NCI-H82 treated with DMSO at 0.1 percent for 48 hours (cell line): ENCODE results near the gene TECR.

ENCODE experiments used
- DNase-seq: peaks from one replicate; lab custom pipeline; 2025; ENCODE audit not compliant: unreplicated experiment; lab: John Stamatoyannopoulos, UW

The TECR gene

DNA sequence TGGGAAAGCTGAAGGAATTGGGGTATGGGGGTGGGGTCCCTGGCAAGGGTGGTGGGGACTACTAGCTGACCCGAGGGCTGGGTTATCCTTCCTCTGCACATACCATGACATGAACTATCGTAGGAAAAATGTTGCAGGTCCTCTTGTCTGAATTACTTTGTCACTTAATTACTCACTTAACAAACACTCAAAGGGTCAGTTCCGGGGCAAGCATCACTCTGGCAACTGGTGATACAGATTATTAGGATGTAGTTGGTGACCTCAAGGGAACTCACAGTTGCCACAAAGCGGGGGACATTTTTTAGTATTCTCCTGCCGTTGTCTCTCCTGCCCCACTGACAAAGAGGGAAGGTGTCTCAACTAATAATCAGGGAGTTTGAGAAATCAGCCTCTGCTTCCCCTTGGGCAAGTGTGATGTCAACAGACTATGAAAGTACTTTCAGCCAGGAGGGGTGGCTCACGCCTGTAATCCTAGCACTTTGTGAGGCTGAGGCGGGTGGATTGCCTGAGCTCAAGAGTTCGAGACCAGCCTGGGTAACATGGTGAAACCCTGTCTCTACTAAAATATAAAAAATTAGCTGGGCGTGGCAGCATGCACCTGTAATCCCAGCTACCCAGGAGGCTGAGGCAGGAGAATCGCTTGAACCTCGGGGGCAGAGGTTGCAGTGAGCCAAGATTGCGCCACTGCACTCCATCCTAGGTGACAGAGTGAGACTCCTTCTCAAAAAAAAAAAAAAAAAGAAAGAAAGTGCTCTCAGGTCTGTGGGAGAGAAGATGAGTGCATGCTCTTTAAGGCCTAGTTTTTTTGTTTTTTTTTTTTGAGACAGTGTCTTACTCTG is 21.5 kb upstream of the TECR start:
- DNase-seq = no peak

DNA sequence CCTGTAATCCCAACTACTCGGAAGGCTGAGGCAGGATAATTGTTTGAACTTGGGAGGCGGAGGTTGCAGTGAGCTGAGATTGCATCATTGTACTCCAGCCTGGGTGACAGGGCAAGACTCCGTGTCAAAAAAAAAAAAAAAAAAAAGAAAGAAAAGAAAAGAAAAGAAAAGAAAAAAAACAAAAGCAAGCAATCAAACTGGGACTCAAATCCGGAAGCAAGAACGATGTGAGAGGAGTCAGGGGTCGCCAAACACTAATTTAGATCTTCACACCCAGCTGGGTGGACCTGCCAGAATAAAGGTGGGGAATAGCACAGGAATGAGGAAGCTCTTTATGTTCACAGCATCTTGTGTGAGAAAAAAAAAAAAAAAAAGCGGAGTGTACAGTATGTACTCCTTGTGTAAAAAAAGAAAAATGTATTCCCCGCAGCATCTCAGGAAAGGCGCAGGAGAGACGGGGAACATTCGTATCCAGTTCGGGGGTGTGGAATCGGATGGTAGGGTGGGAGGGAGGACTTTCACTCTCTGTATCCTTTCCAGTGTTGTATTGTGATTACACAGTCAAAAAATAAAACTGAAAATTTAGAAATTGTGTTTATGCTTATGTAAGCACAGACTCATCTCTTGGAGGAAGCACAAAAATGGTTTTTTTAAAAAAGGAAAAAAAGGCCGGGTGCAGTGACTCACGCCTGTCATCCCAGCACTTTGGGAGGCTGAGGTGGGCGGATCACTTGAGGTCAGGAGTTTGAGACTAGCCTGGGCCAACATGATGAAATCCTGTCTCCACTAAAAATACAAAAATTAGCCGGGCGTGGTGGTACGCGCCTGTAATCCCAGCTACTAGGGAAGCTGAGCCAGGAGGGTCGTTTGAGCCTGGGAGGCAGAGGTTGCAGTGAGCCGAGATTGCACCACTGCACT is 18.8 kb upstream of the TECR start:
- DNase-seq = no peak

DNA sequence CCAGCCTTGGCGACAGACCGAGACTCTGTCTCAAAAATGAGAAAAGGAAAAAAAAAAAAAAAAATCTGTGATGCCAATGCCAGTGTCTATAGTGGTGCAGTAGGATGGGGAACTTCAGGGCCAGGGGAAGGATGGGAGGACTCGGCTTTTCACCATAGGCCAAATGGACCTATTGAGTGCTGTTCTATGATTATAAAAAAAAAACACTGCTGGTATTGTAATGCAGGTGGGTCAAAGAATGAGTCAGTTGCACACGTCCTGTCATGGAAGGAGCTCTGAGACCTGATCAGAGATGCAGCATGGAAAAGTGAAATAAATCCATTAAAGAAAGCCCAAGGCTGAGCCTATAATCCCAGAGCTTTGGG is 18.2 kb upstream of the TECR start:
- DNase-seq = peak; percentile 28

DNA sequence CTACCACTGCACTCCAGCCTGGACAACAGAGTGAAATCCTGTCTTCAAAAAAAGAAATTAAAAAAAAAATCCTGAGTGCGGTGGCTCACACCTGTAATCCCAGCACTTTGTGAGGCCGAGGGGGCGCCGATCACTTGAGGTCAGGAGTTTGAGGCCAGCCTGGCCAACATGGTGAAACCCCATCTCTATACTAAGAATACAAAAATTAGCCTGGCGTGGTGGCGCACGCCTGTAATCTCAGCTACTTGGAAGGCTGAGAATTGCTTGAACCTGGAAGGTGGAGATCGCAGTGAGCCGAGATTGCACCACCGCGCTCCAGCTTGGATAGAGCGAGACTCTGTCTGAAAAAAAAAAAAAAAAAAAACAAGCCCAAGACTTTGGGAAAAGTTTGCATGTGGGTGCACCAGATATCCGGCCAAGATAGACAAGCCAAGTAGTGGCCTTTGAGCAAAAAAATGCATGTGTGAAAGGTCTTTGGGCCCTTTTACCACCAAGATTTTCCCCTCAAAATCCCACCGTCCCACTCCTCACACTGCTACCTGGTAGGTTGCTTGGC is 16.9 kb upstream of the TECR start:
- DNase-seq = no peak

DNA sequence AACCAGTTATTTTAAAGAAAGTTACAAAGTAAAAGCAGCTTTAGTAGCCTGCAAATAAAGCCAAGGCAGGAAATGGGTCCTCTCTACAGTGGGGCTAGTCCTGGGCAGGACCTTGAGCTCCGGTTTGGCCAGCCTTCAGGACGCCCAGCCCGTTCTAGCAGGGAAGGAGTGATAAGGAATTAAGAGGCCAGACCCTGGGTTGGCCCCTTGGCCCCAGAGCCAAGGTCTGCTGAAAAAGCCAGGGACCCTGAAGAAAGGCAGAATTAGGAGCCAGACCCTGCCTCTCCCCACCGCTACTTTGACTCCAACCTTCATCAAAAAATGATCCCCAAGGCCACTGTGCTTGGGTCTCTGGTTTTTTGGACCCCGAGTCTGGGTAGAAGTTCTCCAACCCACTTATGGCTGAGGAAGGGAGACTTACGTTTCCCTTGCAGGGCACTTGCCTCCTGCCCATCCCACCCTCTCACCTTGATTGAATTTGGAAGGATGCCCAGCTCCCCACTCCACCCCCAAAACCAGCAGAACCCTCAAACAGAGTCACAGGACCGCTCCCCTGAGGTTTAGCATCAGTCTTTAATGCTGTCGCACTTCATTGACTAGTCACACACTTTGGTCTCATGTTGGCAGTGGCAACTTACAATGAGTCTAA is 15.1 kb upstream of the TECR start:
- no peak for DNase-seq

DNA sequence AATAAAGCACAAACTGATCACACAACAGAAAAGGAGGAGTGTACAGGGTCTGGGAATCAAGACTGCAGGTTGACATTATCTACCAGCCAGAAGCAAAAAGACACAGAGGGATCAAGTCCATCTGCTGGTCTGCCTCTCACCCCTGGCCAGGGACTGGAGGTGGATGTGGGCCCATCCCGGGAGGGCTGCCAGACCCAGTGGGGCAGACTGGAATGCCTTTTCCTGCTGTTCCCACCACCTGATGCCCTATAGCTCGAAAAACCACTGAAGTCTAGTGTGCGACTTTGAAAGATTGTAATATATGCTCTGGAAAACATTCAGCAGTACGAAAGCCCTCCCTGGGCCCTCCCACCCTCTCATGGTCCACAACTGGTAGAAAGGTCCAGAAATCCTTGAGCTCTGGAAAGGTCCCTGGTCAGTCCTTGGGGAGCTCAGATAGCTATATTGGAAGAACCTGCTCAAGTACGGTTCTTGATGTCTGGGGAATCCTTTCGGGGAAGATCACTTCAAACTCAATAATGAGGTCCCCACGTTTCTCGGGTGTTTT is 13.8 kb upstream of the TECR start:
- DNase-seq = no peak

DNA sequence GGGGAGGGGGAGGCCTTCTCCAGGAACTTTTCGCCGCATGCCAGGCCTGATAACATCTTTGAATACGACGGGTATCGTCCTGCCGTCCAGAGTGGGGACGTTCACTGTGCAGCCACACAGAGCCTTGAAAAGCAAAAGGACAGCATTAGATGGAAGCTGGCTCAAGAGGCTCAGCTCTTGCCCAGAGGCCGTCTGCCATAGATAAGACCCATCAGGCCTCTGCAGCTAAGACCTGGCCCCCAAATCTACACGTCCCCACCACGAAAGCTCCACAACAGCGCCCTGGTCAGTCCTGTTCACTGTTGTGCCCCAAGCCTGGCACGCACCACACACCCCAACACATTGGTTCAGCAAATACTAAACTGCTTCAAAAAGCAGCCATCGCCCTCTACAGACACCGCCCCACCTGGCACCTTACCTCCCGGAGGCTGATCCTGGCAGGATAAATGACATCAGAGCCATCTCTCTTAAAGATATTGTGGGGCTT is 13.3 kb upstream of the TECR start:
- no peak for DNase-seq

DNA sequence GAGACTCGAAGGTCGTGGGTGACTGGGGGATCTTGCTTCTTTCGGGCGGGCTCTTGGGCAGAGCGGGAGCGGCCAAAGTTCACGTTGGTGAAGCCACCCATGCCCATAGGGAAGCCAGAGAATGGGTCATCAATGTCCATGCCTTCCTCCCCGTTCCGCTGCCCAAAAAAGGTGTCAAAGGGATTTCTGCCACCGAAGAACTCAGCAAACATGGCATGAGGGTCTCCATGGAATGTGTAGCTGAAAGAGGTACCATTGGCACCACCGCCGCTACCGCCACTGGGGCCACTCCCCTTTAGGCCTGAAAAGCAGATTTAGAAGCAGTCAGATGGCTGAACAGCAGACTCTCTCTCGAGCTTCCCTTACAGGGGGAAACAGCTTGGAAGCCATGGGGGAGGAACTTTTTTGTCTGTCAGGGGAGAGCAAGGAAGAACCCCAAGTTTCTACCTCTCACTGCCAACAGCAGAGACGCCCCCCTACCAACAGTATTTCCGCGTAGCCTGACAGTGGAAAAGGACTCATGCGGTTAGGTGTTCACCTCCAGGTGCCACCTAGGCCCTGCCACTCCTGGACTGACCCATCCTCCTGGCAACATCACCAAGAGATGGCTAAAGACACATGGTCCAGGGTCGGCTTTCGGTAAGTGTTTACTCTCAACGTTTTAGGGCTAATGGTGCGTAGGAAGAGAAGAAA is 12.5 kb upstream of the TECR start:
- DNase-seq = no peak

DNA sequence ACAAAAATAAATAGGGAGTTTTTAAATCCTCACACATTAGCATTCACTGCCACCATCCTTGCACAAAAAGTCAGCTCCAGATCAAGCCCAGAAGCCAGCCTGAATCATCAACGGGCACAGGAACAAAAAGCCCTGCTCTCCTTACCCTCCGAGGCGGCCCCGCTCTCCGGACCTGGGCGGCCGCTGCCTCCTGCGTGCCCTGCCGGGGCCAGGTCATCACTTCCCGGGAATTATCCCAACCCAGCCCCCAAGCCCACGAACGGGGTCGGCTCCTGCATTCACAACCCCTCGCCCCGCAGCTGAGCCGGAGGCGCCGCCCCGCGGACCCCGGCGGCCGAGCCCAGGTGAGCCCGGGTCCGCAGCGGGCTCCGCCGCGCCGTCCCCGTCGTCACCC is 12.0 kb upstream of the TECR start:
- no peak for DNase-seq

DNA sequence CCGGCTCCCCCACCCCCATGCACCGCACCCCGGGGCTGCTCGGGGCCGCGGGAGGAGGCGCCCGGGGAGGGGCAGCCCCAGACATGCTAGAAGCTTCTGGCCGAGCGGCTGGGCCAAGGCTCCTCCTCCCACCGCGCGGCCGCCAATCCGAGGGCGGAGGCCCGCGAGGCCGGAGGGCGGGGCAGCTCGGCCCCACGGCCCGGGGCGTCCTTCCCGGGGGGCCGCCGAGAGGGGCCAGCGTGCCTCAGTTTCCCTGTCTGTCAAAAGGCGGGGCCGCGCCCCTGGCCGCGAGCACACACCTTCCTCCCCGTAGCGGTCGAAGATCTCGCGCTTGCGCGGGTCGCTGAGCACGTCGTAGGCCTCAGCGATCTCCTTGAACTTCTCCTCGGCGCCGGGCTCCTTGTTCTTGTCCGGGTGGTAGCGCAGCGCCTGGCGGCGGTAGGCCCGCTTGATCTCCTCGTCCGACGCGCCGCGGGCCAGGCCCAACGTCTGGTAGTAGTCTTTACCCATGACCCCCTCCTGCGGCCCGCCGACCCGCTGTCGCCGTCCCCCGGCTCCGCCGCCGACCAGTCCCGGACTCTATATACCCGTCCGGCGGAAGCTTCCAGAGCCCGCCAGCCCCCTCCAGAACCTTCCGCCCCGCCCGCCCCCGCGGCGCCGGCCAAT is 11.4 kb upstream of the TECR start, which contains the start of gene DNAJB1:
DNAJB1 (minus strand) TSS at position 558 of the 666 bp plus-strand sequence; CDS start at position 510, 48 bp downstream.
- no peak for DNase-seq

DNA sequence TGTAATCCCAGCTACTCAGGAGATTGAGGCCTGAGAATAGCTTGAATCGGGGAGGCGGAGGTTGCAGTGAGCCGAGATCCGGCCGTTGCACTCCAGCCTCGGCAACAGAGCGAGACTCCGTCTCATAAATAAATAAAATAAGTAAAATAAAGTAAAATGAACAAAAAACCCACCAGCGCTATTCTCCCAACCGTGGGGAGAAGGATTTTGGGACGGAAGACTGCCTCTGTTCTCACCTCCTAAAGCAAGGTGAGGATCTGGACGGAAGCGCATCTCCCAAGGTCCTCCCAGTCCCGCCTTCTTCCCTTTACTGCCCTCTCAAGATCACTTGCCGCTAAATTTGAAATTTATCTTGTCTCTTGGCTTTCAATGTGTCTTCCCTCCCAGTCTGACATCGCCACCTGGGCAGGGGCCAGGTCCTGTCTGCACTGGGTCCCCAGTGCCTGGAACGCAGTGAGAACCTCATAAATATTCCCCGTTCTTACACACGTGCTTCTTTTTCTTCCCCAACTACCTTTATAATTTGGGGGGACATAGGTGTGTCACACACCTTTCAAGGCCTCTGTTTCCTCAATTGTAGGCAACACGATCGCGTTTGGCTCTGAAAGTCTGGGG is 10.0 kb upstream of the TECR start:
- DNase-seq = no peak

DNA sequence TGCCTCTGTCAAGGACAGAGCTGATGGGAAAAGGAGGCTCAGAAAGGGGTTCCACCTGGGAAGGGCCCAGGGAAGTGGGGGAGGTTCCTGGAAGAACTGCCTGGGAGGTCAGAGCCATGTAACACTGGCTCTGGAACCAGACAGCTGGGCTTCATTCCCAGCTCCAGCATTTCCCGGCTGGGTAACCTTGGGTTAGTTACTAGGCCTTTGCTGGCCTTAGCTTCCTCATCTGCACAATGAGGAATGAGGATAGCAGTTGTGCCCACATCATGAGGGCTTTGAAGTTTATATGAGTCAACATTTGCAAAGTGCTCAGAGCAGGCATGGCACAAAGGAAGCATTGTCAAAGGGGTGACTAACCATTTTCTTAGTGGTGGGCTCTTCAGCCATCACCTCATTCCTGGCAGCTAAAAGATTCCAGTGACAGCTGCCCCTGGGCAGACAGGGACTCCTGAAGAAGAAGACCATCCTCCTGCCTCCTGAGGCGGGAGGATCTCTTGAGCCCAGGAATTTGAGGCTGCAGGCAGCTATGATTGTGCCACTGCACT is 9.5 kb upstream of the TECR start:
- no peak for DNase-seq

DNA sequence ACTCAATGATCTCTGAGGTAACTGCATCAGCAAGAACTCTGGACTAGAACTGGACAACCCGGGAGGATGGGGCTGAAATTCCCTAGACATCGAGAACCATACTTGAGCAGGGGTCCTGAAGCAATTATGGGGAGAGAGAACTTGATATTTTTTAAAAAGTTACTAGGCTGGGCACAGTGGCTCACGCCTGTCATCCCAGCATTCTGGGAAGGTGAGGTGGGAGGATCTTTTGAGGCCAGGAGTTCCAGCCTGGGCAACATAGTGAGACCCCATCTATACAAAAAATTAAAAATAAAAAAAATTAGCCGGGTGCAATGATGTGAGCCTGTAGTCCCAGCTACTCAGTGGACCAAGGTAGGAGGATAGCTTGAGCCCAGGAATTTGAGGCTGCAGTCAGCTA is 8.9 kb upstream of the TECR start:
- DNase-seq = no peak

DNA sequence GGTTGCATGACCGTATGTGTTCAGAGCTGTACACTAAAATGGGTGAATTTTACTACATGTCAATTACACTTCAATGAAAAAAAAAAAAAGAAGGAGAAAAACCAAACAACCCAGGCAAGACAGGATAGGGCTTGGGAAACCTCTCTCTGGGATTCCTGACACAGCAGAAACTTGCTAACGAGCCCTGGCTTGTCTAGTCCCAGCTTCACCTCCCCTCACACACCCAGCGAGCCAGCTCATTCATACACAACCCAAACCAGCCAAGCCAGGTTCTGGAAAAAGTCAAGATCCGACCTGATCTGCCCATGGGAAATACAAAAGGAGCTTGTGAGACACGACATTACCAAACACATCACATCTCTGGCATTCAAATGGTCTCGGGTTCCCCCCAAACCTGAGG is 3.7 kb upstream of the TECR start:
- no peak for DNase-seq

DNA sequence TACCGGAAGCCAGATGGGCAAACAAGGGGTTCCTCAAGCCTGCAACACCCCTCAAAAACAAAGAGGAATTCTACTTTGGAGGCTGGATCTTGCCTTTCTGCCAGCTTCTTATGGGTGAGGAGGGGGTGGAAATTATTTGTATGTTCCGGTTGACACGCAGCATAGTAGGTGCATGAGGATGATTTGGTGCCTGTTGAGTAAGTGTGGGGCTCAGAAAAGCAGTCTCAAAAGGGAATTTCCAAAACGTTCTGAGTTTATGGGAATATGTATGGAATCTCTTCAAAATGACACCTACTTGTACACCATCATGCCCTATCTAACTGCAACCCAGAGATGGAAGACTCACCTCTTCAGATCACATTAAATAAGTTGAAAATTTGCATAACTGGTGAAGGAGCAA is 3.0 kb upstream of the TECR start:
- DNase-seq = no peak

DNA sequence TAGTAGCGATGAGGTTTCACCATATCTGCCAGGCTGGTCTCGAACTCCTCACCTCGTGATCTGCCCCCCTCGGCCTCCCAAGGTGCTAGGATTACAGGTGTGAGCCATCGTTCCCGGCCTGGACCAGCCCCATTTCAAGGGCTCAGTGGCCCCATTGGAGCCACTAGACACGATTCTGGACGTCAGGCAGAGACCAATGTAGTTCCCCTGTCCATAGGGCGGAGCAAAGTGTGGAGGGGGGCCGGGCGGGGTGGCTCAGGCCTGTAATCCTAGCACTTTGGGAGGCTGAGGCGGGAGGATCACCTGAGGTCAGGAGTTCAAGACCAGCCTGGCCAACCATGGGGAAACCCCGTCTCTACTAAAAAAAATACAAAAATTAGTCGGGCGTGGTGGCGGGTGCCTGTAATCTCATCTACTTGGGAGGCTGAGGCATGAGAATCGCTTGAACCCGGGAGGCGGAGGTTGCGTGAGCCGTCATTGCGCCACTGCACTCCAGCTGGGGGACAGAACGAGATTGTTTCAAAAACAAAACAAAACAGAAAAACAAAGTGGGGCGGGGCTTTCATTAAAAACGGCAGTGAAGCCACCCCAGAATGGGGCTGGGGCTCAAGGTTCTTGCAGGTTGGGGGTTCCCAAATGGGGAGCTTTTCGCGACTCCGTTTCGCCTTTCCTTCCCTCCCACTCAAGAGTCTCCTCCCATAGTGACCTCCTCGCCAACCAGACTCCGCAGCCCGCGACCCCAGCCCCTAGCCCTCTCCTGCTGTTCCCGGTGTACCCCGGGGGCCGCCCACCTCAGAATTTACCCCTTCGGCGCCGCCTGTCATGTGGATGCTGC is 758 bp upstream of the TECR start:
- DNase-seq = no peak

DNA sequence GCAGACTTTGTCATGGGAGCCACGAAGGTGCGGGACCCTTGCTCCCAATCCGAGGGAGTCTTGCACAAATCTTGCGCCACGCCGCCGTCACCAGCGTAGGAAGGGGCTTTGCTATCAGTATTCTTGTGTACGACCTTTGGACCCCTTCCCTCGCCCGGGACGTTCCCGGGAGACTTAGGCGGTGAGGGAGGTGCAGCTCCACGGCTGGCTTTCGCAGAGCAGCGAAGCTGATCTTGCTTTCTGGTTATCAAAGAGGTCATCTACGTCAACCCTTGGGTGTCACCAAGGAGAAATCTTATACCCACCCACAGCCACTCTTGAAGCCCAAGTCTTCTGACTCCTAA is 583 bp downstream of the TECR start:
- DNase-seq = no peak

DNA sequence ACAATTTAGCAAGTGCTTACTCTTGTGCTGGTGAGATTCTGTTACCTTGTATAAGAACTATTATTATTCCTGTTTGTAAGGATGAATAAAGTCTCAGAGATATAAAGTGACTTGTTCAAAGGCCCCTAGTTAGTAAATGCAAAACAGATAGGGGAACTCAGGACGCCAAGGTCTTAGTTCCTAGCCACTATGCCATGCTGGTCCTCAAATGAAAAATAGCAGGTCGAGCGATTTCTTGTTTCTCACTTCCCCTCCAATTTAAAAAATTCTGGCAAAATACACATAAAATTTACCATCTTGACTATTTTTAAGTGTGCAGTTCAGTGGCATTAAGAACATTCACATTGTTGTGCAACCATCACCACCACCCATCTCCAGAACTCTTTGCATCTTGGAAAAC is 1.1 kb downstream of the TECR start:
- no peak for DNase-seq
